RWPE2 (cell line): ENCODE results near the gene CPHXL.

Experiments used
- ATAC-seq: fragments of 200-7000 bp; cut with Tn5 transposase; 3 replicates; pipeline ENCODE4 v1.9.1; 2021; ENCODE audit warnings: low read depth
- DNase-seq: peaks from one replicate; pipeline ENCODE4 v3.0.0-alpha.2; 2020; ENCODE audit warnings: low spot score
- H3K27ac ChIP-seq: fragments of 450-650 bp; 2 replicates; pipeline ENCODE4 v1.5.1; 2017; ENCODE audit warnings: mild to moderate bottlenecking; ENCODE audit not compliant: poor library complexity, severe bottlenecking
- H3K27me3 ChIP-seq: fragments of 250-450 bp; sonication (Bioruptor Pico); 2 replicates; pipeline ENCODE4 v1.5.1; 2021; ENCODE audit warnings: mild to moderate bottlenecking, moderate library complexity; ENCODE audit not compliant: insufficient read depth, poor library complexity, severe bottlenecking
- H3K36me3 ChIP-seq: fragments of 250-450 bp; sonication (Bioruptor Pico); 2 replicates; pipeline ENCODE4 v1.5.1; 2020; ENCODE audit warnings: low read depth, mild to moderate bottlenecking, moderate library complexity
- H3K4me1 ChIP-seq: fragments of 250-450 bp; sonication (Bioruptor Pico); 2 replicates; pipeline ENCODE4 v1.5.1; 2021; ENCODE audit warnings: mild to moderate bottlenecking, moderate library complexity; ENCODE audit not compliant: insufficient read depth, poor library complexity, severe bottlenecking
- H3K4me3 ChIP-seq: fragments of 250-450 bp; sonication (Bioruptor Pico); 2 replicates; pipeline ENCODE4 v1.5.1; 2021; ENCODE audit warnings: mild to moderate bottlenecking, moderate library complexity; ENCODE audit not compliant: severe bottlenecking
- H3K9me3 ChIP-seq: fragments of 250-450 bp; sonication (Bioruptor Pico); 2 replicates; pipeline ENCODE4 v1.5.1; 2021; ENCODE audit warnings: mild to moderate bottlenecking, moderate library complexity; ENCODE audit not compliant: severe bottlenecking
- CTCF ChIP-seq: fragments of 450-650 bp; IDR thresholded peaks from one replicate; pipeline ENCODE4 v1.5.1; 2017; ENCODE audit warnings: mild to moderate bottlenecking, moderate library complexity; ENCODE audit not compliant: poor library complexity, severe bottlenecking

CPHXL gene

GRCh38 chr16:75733305-75734211, 7.3 kb upstream of the CPHXL start:
- Histone ChIP-seq H3K36me3 (no peaks in the 10 kb centered on the region), H3K9me3 (no peaks in the 10 kb centered on the region), H3K27ac (no peak overlapping the region), H3K27me3 (no peaks in the 10 kb centered on the region), H3K4me1 (no peaks in the 10 kb centered on the region), H3K4me3 (no peak overlapping the region)
- no peak for DNase-seq
- peak; percentile 36; the same call in 2 of the 3 replicates for ATAC-seq
- no peak for TF ChIP-seq CTCF

- H3K4me3 ChIP-seq, result no peak overlapping the region
- no peaks in the 10 kb centered on the region for H3K36me3 ChIP-seq
- DNase-seq (no peak), ATAC-seq (no peak)
- no peaks in the 10 kb centered on the region for H3K27me3 ChIP-seq
- no peak for TF ChIP-seq CTCF
- H3K27ac ChIP-seq, result no peak overlapping the region
- H3K4me1 ChIP-seq, result no peaks in the 10 kb centered on the region
- no peaks in the 10 kb centered on the region for H3K9me3 ChIP-seq
Observed at GRCh38 chr16:75732871-75733270, 6.6 kb upstream of the CPHXL start.

GRCh38 chr16:75727221-75727620, 931 bp upstream of the CPHXL start:
- no peak for DNase-seq
- H3K4me1 ChIP-seq, result no peaks in the 10 kb centered on the region
- H3K9me3 ChIP-seq, result no peaks in the 10 kb centered on the region
- no peak for TF ChIP-seq CTCF
- no peak overlapping the region for H3K27ac ChIP-seq
- H3K4me3 ChIP-seq, result no peak overlapping the region
- no peak for ATAC-seq
- no peaks in the 10 kb centered on the region for H3K27me3 ChIP-seq
- H3K36me3 ChIP-seq, result no peaks in the 10 kb centered on the region

- DNase-seq (no peak), ATAC-seq (no peak)
- H3K27ac ChIP-seq, result no peak overlapping the region
- H3K4me1 ChIP-seq, result no peaks in the 10 kb centered on the region
- H3K36me3 ChIP-seq, result no peaks in the 10 kb centered on the region
- H3K27me3 ChIP-seq, result peaks cover 3% of the 10 kb centered on the region
- no peak for TF ChIP-seq CTCF
- no peaks in the 10 kb centered on the region for H3K9me3 ChIP-seq
- H3K4me3 ChIP-seq, result no peak overlapping the region
Observed at GRCh38 chr16:75718452-75718851, 7.8 kb downstream of the CPHXL start.

GRCh38 chr16:75714661-75715060, 11.6 kb downstream of the CPHXL start:
- H3K27ac ChIP-seq, result no peak overlapping the region
- DNase-seq (no peak), ATAC-seq (no peak)

More at GRCh38 chr16:75714661-75715060, 11.6 kb downstream of the CPHXL start:
- Histone ChIP-seq H3K36me3 (no peaks in the 10 kb centered on the region), H3K4me1 (no peaks in the 10 kb centered on the region), H3K4me3 (no peak overlapping the region), H3K9me3 (no peaks in the 10 kb centered on the region), H3K27me3 (peaks cover 3% of the 10 kb centered on the region)
- no peak for TF ChIP-seq CTCF
